ENCODE measurements around the gene ANKRD11. TPM values are rescaled to one million over a fixed set of nuclear protein-coding genes. Genes with fewer than 3 reads are reported as not detected.
A peak's percentile ranks its signal among the peaks of the same experiment; 100 is the strongest.

ANKRD11 gene
- total RNA-seq, 1 donor: 97.4 TPM

- Histone ChIP-seq H3K27ac (ENCODE audit: low read depth, low read length) (no peak overlapping the region), H3K4me1 (ENCODE audit: insufficient read depth, low read length) (peaks cover 11% of the 10 kb centered on the region), H3K27me3 (ENCODE audit: insufficient read depth, low read length) (no peaks in the 10 kb centered on the region), H3K9me3 (ENCODE audit: low read depth, low read length) (no peaks in the 10 kb centered on the region), H3K79me2 (ENCODE audit: insufficient read depth, low read length) (peaks cover 88% of the 10 kb centered on the region), H3K4me3 (ENCODE audit: insufficient read depth, low read length) (no peak overlapping the region), H2AFZ (ENCODE audit: low read length) (no peak overlapping the region), H4K20me1 (ENCODE audit: insufficient read depth, low read length) (peaks cover 39% of the 10 kb centered on the region), H3K4me2 (ENCODE audit: insufficient read depth, low read length) (no peak overlapping the region), H3K36me3 (ENCODE audit: insufficient read depth, low read length) (no peaks in the 10 kb centered on the region)
- no peak for TF ChIP-seq CTCF (IDR thresholded peaks at IDR 0.05; ENCODE audit: extremely low read depth, low read depth, low read length)
- no peak for DNase-seq (ENCODE audit: insufficient read length, low spot score, missing footprints)
Observed at GRCh38 chr16:89460556-89460955, 29.8 kb downstream of the ANKRD11 start.

- H3K27ac ChIP-seq (ENCODE audit: low read depth, low read length): peak overlapping the region; percentile 61
- no peaks in the 10 kb centered on the region for H3K9me3 ChIP-seq (ENCODE audit: low read depth, low read length)
- H3K4me2 ChIP-seq (ENCODE audit: insufficient read depth, low read length): no peak overlapping the region
- peaks cover 16% of the 10 kb centered on the region for H3K4me1 ChIP-seq (ENCODE audit: insufficient read depth, low read length)
- no peak for DNase-seq (ENCODE audit: insufficient read length, low spot score, missing footprints)
- H3K27me3 ChIP-seq (ENCODE audit: insufficient read depth, low read length): no peaks in the 10 kb centered on the region
- peaks cover 39% of the 10 kb centered on the region for H4K20me1 ChIP-seq (ENCODE audit: insufficient read depth, low read length)
- H3K36me3 ChIP-seq (ENCODE audit: insufficient read depth, low read length): no peaks in the 10 kb centered on the region
- TF ChIP-seq CTCF (IDR thresholded peaks at IDR 0.05; ENCODE audit: extremely low read depth, low read depth, low read length): no peak
- peaks cover 86% of the 10 kb centered on the region for H3K79me2 ChIP-seq (ENCODE audit: insufficient read depth, low read length)
- no peak overlapping the region for H2AFZ ChIP-seq (ENCODE audit: low read length)
- H3K4me3 ChIP-seq (ENCODE audit: insufficient read depth, low read length): no peak overlapping the region
Observed at GRCh38 chr16:89458967-89459366, 31.4 kb downstream of the ANKRD11 start.

- Histone ChIP-seq H3K27me3 (ENCODE audit: insufficient read depth, low read length) (no peaks in the 10 kb centered on the region), H2AFZ (ENCODE audit: low read length) (no peak overlapping the region), H4K20me1 (ENCODE audit: insufficient read depth, low read length) (peaks cover 43% of the 10 kb centered on the region), H3K9me3 (ENCODE audit: low read depth, low read length) (no peaks in the 10 kb centered on the region), H3K79me2 (ENCODE audit: insufficient read depth, low read length) (peaks cover 86% of the 10 kb centered on the region), H3K27ac (ENCODE audit: low read depth, low read length) (peak overlapping the region; percentile 61), H3K4me2 (ENCODE audit: insufficient read depth, low read length) (no peak overlapping the region), H3K36me3 (ENCODE audit: insufficient read depth, low read length) (no peaks in the 10 kb centered on the region), H3K4me3 (ENCODE audit: insufficient read depth, low read length) (no peak overlapping the region), H3K4me1 (ENCODE audit: insufficient read depth, low read length) (peaks cover 18% of the 10 kb centered on the region)
- TF ChIP-seq CTCF (IDR thresholded peaks at IDR 0.05; ENCODE audit: extremely low read depth, low read depth, low read length): no peak
- DNase-seq (ENCODE audit: insufficient read length, low spot score, missing footprints): no peak
Observed at GRCh38 chr16:89458551-89458950, 31.8 kb downstream of the ANKRD11 start.

GRCh38 chr16:89456419-89456959 lies 33.9 kb downstream of the ANKRD11 start:
- Histone ChIP-seq H2AFZ (ENCODE audit: low read length) (no peak overlapping the region), H3K4me1 (ENCODE audit: insufficient read depth, low read length) (peaks cover 22% of the 10 kb centered on the region), H3K36me3 (ENCODE audit: insufficient read depth, low read length) (no peaks in the 10 kb centered on the region), H3K27me3 (ENCODE audit: insufficient read depth, low read length) (no peaks in the 10 kb centered on the region), H3K79me2 (ENCODE audit: insufficient read depth, low read length) (peaks cover 96% of the 10 kb centered on the region), H4K20me1 (ENCODE audit: insufficient read depth, low read length) (peaks cover 57% of the 10 kb centered on the region), H3K4me3 (ENCODE audit: insufficient read depth, low read length) (no peak overlapping the region), H3K4me2 (ENCODE audit: insufficient read depth, low read length) (no peak overlapping the region), H3K27ac (ENCODE audit: low read depth, low read length) (no peak overlapping the region), H3K9me3 (ENCODE audit: low read depth, low read length) (no peaks in the 10 kb centered on the region)
- no peak for DNase-seq (ENCODE audit: insufficient read length, low spot score, missing footprints)
- no peak for TF ChIP-seq CTCF (IDR thresholded peaks at IDR 0.05; ENCODE audit: extremely low read depth, low read depth, low read length)
